ENCODE measurements around the gene EPAS1. TPM values are rescaled to one million over a fixed set of nuclear protein-coding genes. Genes with fewer than 3 reads are reported as not detected.

Gene EPAS1
- total and polyA plus RNA-seq, 12 donors = 112 to 415 (median 201) TPM

GRCh38 chr2:46328829-46329228 is 31.6 kb downstream of the EPAS1 start:
- Histone ChIP-seq H3K27ac (peak overlapping the region in 6 of 10 donors; percentile 8 to 91 (median 44)), H3K9me3 (no peaks in the 10 kb centered on the region), H3K4me1 (peaks cover 63 to 100% (median 98%) of the 10 kb centered on the region in 9 donors), H3K4me3 (no peak overlapping the region), H3K36me3 (peaks cover 0 to 13% (median 0%) of the 10 kb centered on the region in 9 donors), H3K27me3 (no peaks in the 10 kb centered on the region)
- TF ChIP-seq, protein P1, sequence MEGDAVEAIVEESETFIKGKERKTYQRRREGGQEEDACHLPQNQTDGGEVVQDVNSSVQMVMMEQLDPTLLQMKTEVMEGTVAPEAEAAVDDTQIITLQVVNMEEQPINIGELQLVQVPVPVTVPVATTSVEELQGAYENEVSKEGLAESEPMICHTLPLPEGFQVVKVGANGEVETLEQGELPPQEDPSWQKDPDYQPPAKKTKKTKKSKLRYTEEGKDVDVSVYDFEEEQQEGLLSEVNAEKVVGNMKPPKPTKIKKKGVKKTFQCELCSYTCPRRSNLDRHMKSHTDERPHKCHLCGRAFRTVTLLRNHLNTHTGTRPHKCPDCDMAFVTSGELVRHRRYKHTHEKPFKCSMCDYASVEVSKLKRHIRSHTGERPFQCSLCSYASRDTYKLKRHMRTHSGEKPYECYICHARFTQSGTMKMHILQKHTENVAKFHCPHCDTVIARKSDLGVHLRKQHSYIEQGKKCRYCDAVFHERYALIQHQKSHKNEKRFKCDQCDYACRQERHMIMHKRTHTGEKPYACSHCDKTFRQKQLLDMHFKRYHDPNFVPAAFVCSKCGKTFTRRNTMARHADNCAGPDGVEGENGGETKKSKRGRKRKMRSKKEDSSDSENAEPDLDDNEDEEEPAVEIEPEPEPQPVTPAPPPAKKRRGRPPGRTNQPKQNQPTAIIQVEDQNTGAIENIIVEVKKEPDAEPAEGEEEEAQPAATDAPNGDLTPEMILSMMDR (IDR thresholded peaks at IDR 0.05) = no peak
- intact Hi-C loops (cut with DNase I) = no loop called here
- WGBS, 2 donors = 94 to 98% methylated on average over 1 of the region's 1 CpG
- no peak for ATAC-seq
- no peak for DNase-seq

DNA sequence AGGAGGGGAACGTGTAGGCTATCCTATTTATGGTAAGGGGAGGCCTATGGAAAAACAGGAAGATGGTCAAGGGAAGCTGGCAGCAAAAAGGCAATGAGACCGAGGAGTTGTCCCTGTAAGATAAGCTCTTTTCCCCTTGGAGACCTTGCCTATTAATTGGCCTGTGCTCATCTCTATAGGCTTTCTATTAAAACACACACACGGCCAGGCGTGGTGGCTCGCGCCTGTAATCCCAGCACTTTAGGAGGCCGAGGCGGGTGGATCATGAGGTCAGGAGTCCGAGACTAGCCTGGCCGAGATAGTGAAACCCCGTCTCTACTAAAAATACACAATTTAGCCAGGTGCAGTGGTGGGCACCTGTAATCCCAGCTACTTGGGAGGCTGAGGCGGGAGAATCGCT is 32.1 kb downstream of the EPAS1 start:
- H3K27me3 ChIP-seq = no peaks in the 10 kb centered on the region
- H3K9me3 ChIP-seq = no peaks in the 10 kb centered on the region
- H3K36me3 ChIP-seq = peaks cover 0 to 13% (median 0%) of the 10 kb centered on the region in 9 donors
- TF ChIP-seq, protein P1 (IDR thresholded peaks at IDR 0.05) = no peak
- peaks cover 63 to 100% (median 98%) of the 10 kb centered on the region in 9 donors for H3K4me1 ChIP-seq
- ATAC-seq (no peak), DNase-seq (no peak)
- H3K4me3 ChIP-seq = no peak overlapping the region
- intact Hi-C loops (cut with DNase I) = no loop called here
- 79 to 85% methylated on average over 13 of the region's 13 CpGs for WGBS, 2 donors
- peak overlapping the region in 7 of 10 donors; percentile 8 to 91 (median 50) for H3K27ac ChIP-seq

DNA sequence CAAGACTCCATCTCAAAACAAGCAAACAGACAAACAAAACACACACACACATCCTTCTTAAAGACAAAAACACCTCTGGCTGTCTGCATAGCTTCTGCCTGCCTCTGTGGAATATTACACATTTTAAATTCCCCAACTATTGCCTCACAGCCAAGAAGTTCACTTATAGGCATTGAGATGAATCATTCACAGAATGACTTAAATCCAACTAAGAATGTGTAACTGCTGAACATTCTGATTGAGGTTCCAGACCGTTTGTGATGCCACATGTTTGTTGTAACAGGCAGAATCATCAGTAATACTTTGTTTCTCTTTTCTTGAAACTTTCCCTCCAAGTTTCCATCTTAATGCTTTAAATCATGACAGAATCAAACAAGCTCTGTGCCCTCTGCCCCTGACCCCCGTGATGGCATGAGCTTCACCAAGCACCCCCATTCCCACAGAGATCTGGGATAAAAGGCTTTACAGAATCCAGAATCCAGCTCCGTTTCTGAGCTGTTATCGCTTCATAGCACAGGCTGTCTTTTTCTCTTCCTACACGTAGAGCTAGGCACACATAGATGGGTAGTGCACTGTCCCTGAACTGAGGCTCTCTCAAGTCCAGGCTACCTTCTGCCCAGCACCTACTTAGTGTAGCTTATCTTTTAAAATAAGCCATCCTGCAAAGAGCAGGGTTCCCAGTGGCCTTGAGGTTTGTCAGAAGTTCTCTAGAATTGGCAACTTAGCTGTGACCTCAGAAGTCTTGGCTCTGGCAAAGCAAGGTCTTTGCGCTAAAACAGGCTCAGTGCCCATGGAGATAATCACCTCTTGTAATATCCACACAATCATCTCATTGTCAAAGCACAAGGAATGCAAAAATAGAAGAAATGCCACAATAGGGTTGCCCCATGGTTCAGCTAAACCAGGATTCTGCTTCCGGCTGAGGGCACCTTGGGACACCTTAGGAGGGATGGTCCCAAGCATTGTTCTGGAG is 32.9 kb downstream of the EPAS1 start:
- 43 to 44% methylated on average over 7 of the region's 7 CpGs for WGBS, 2 donors
- intact Hi-C loops (cut with DNase I) = no loop called here

More for the DNA sequence above, 32.9 kb downstream of the EPAS1 start:
- ATAC-seq (no peak), DNase-seq (no peak)
- Histone ChIP-seq H3K36me3 (peaks cover 0 to 13% (median 0%) of the 10 kb centered on the region in 9 donors), H3K4me3 (no peak overlapping the region), H3K27me3 (no peaks in the 10 kb centered on the region), H3K27ac (peak overlapping the region in 9 of 10 donors; percentile 26 to 91 (median 72)), H3K4me1 (peaks cover 59 to 100% (median 98%) of the 10 kb centered on the region in 9 donors), H3K9me3 (no peaks in the 10 kb centered on the region)
- TF ChIP-seq, protein P1 (IDR thresholded peaks at IDR 0.05) = no peak

Data from heart right ventricle (tissue), 16 donors.